NCI-H748 (cell line): ENCODE measurements around the gene NAA35.
"Not testable (repeated sequence)": the region's sequence is repeated elsewhere in the genome, so short reads cannot be mapped to it uniquely, and the experiment has no call there.

Experiments used
- DNase-seq: peaks from one replicate; lab custom pipeline; 2025; ENCODE audit not compliant: unreplicated experiment; lab: John Stamatoyannopoulos, UW

NAA35 gene

DNA sequence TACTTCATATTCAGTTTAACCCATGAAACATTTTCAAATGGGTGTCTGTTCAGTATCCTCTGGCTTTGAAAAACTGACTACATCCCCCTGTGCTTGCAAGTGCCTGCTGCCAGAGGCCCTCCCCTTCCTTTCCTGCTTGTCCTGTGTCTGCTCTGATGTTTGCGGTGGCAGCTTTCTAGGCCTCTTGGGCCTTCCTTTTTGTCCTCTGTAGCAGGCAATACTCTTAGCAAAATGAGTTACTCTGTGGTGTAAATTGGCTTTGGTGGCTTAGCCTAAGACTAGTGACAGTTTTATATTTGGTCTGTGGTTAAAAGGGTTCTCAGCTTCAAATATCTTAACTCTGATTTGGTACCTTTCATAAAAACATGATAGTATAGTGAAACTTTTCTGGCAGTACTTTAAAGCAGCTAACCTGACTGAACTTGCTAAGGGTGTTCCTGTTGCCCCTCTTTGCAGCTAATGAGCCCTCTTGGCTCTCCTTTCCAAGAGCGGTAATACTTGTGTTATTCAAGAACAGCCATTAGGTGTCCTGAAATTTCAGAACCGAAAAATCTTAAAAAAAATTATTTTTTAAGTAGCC, 81.8 kb downstream of the NAA35 start:
- DNase-seq: no peak

- DNase-seq: no peak
Measured at GRCh38 chr9:86027767-86028166, 86.8 kb downstream of the NAA35 start.

DNA sequence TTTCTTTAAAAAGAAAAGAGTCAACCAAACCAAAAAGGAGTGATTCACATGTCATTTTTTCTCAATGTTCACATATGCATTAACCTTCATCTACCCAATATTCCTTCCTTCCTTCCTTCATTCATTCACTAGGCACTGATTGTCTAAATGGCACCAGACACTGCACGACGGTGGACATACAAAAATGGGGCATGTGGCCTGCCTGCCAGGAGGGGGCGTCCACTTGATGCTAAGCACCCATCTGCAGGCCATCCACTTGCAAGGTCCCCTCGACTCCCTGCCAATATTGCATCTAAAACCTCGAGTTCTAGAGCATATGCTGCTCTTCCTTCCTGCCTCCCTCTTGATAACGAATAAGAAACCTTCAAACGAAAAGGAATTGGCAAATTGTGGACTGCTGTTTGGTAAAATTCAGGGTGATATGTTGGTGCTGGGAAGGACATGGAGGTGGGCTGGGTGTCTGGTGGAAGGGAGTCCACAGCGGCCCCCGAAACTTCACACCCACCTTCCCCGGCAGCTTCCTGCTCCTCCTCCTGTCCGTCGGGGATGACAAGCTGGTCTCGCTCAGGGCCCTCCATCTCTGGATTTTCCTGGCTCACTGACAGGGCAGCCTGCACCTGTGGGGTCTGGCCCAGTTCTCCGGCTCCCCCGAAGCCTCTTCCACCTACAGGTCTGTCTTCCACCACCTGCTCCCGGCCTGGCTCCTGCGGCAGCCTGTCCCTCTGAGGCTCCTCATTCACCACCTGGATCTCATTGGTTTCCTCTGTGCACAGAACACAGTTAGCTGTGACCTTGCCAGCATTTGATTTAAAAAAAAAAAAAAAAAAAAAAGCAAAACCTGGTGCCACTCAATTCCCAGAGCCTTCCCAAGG, 94.2 kb downstream of the NAA35 start:
- DNase-seq: peak; percentile 62

DNA sequence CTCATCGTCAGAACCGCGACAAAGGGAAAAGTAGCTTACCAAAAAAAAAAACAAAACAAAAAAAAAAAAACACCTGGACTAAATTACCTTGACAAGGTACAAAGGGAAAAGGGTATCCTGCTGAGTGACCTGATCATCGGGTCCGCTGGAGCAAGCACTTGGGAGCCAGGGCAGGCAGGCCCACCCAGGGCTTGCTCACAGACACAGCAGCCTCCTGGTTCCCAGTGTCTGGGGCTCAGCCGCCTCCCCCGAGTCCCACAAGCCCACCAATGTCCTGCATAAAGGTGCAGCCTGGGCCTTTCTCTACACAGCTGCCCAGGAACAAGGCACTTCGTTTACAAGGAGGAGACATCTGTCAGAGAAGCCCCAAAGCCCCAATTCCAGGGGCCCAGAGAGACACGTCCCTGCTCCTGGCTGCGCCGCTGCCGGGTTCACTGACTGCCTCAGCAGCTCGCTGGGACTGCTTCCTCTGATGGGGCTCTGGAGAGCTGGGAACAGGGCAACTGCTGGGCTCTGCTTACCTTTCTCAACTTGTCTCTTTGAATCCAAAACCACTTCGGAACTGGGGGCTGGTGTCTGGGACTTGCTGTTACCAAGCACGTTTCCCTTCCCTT, 95.0 kb downstream of the NAA35 start:
- DNase-seq: peak; percentile 47

DNA sequence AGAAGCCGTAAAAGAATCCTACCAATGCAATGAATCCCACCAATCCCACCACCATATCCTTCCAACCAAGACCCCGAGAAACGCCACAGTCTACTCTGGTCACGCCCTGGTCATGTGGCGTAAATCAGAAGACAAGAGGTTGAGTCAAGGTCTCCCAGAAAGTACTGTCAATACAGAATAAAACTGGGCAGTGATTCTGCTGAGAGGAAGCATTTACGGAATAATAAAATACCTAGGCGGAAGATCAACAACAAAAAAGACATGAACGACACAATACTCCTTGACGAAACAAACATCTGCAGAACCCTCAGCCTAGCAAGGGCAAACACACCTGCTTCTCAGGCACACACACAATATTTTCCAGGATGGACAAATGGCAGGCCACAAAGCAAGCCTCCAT, 95.6 kb downstream of the NAA35 start:
- DNase-seq: peak; percentile 58

GRCh38 chr9:86039991-86040860, 99.3 kb downstream of the NAA35 start:
- no peak for DNase-seq

DNA sequence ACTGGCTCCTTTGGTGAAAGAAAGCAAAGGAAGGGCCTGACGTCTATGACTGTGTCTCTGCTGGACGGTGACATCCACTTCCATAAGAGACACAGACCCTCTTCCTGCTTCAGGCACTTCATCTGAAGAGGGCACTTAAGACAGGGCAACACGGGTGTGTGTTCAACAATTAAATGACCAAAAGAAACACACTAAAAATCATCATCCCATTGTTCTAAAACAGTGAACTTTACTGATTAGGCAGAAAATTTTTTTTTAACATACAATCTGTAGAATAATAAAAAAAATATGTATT, 99.9 kb downstream of the NAA35 start:
- DNase-seq: no peak

DNA sequence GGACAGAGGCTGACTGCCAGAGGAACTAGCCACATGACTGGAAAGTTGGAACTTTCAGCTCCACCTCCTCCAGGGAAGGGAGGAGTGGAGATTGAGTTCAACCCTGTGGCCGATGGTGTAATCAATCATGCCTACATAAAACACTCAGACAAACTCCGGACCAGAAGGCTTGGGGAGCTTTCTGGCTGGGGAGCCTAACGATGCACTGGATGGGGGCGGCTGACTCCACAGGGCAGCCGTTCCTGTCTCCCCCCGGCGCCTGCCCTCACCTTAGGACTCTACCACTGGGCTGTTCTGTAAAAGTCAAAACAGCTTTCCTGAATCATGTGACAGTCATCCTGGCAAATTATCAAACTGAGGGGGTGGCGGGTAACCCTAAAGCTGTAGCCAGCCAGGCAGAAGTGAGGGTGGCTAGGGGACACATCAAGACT, 100.4 kb downstream of the NAA35 start:
- DNase-seq: no peak

DNA sequence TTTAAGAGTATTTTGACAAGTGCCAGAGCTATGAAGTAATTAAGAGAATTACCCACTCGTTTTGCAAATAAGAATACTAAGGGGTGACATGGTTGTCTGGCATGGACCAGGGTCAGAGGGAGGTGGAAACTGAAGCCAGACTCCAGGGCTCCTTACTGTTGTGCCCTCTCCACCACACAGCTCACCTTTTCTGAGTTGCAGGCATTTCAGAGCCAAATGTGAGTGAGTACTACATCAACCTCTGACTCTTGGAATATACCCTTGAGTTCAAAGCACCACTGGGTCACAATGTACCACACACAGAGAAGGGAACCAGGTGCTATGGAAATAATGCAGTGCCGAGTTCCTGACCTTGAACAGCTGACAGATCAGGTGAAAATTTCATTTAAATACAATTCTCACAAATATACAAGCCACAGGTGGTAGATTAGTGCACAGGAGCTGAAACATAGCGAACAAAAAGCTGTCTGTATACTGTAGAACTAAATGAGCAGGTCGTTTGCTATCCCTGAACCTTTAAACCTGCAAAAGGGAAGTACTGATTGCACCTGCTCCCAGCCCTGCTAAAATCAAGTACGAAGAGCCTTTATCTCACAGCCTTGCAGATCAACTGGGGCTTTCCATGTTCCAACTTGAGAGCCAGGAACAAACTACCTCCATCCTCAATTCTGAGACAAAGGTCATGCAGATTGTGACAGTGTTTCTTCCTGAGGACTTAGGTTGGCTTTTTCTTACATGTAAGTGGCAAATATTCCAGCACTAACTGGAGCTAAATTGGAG, 101.4 kb downstream of the NAA35 start:
- DNase-seq: no peak

DNA sequence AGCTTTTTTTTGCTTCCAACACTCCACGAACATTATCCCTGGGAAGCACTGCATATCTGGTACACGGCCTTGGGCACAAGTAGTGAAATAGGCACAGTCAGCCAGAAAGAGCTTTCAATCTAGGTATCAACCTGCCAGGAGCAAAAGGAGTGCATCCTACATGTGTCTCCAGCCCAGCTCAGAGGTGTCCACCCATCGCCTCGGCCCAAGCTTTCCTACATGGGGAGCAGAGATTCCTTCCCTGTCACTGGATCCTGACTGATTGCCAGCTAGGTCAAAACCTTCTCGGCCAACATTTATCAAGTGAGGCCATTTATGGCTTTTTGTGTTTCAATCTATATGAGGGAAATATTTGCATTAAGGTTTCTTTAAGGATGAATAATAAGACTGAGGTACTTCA, 102.6 kb downstream of the NAA35 start:
- DNase-seq: no peak

DNA sequence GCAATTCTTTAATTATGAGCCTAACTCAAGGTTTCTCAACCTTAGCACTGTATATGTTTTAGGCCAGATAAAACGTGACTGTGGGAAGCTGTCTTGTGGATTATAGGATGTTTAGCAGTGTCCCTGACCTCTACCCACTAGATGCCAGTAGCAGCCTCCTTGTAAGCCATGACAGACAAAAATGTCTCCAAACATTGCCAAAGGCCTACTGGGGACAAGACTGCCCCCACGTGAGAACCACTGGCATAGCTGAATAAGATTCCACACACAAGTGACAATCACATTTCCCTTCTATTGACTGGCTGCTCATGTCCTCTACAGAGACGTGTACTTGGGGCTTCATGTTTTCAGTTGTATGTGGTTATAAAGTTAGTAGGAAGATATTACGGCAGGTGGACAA, 103.1 kb downstream of the NAA35 start:
- DNase-seq: no peak

- DNase-seq: no peak
Measured at GRCh38 chr9:86045654-86046053, 104.7 kb downstream of the NAA35 start.

DNA sequence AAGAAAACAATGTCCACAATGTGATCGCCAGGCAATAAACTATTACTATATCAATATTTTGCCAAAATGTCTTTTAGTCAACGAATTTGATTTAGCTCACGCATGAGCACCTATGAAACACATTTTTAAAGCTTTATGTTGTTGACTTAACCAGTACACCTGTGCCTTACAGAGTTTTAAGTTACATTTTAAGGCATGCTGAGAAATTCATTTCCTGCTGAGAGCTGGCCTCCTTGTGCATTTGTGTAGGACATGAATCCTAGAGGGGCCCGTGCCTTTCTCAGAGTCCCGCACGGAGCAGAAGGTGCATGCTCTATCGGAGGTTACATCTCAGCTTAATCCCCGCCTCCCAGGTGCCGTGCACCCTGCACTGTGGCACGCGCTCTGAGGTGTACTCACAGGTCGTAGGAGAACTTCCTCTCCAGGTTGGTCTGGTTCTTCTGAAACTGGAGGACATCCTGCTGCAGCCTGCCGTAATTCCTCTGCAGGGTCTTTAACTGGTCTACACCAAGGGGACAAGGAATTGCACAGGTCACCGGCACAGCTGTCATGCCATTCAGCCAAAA, 105.2 kb downstream of the NAA35 start:
- no peak for DNase-seq

DNA sequence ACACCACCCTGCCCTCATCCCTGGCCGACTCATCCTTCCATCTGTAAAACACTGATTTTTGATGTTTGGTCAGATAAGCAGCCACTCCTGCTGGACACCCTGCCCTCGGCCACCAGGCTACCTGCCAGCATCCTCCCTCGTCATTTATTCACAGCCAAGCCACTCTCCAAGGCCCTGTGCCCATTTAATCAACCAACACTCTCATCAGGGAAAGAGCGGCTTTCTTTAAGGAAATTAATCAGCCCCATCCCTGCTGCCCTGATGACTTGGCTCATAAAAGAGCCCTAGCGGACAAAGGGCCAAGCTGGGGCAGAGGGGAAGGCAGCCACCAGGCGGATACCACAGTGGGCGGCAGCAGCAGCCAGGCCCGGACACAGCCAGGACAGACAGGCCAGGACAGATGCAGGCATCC, 106.0 kb downstream of the NAA35 start:
- no peak for DNase-seq

GRCh38 chr9:86047361-86047760, 106.4 kb downstream of the NAA35 start:
- no peak for DNase-seq

GRCh38 chr9:86048018-86048742, 107.2 kb downstream of the NAA35 start:
- DNase-seq: not testable (repeated sequence)

GRCh38 chr9:86052556-86053468, 111.9 kb downstream of the NAA35 start:
- no peak for DNase-seq

- DNase-seq: no peak
Measured at GRCh38 chr9:86054695-86055094, 113.7 kb downstream of the NAA35 start.

- DNase-seq: no peak
Measured at GRCh38 chr9:86057491-86057890, 116.5 kb downstream of the NAA35 start.
